GM12878 (cell line): Measurements from ENCODE around the gene RNF220. TPM values are rescaled to one million over a fixed set of nuclear protein-coding genes. Genes with fewer than 3 reads are reported as not detected.

Source experiments
- ATF7 ChIP-seq: fragments of 450-650 bp; IDR thresholded peaks from 2 replicates; pipeline ENCODE4 v1.6.1; 2016; ENCODE audit warnings: low read depth, mild to moderate bottlenecking
- BRCA1 ChIP-seq: IDR thresholded peaks from 2 replicates; pipeline ENCODE4 v1.6.1; 2011; ENCODE audit warnings: low read depth, low read length, improper control_type of control experiment
- CREB1 ChIP-seq: IDR thresholded peaks from 2 replicates; pipeline ENCODE4 v1.6.1; 2012; ENCODE audit warnings: low read depth, mild to moderate bottlenecking, inconsistent platforms
- DPF2 ChIP-seq: fragments of 450-650 bp; IDR thresholded peaks from 2 replicates; pipeline ENCODE4 v1.6.1; 2017; ENCODE audit warnings: mild to moderate bottlenecking
- FOS ChIP-seq: IDR thresholded peaks from 3 replicates; pipeline ENCODE4 v1.6.1; 2011; ENCODE audit warnings: borderline replicate concordance; ENCODE audit not compliant: insufficient read length; ENCODE audit errors: extremely low read depth
- MTA2 ChIP-seq: fragments of 450-650 bp; IDR thresholded peaks from 2 replicates; pipeline ENCODE4 v1.6.1; 2016; ENCODE audit warnings: low read depth, mild to moderate bottlenecking, moderate library complexity
- MTA3 ChIP-seq: IDR thresholded peaks from 2 replicates; pipeline ENCODE4 v1.6.1; 2012; ENCODE audit warnings: low read length, inconsistent platforms, borderline replicate concordance
- NFXL1 ChIP-seq: fragments of 450-650 bp; IDR thresholded peaks from 2 replicates; pipeline ENCODE4 v1.6.1; 2017; ENCODE audit warnings: antibody characterized with exemption, mild to moderate bottlenecking, borderline replicate concordance
- NR2F1 ChIP-seq: fragments of 450-650 bp; conservative IDR thresholded peaks from 2 replicates; pipeline ENCODE4 v1.6.1; 2017; ENCODE audit warnings: mild to moderate bottlenecking
- NRF1 ChIP-seq: conservative IDR thresholded peaks from 2 replicates; pipeline ENCODE4 v1.6.1; 2011; ENCODE audit warnings: mild to moderate bottlenecking, low read depth, low read length, improper control_type of control experiment
- POLR2A ChIP-seq: IDR thresholded peaks from 2 replicates; pipeline ENCODE4 v1.6.1; 2011; ENCODE audit warnings: low read depth, mild to moderate bottlenecking, low read length
- RAD21 ChIP-seq: IDR thresholded peaks from 2 replicates; pipeline ENCODE4 v1.6.1; 2011; ENCODE audit warnings: mild to moderate bottlenecking, low read depth, low read length, moderate library complexity; ENCODE audit not compliant: insufficient read depth
- RCOR1 ChIP-seq: conservative IDR thresholded peaks from 2 replicates; pipeline ENCODE4 v1.6.1; 2012; ENCODE audit warnings: low read depth, low read length, improper control_type of control experiment
- RELA ChIP-seq: fragments of 450-650 bp; IDR thresholded peaks from 2 replicates; pipeline ENCODE4 v1.8.0; 2014; ENCODE audit warnings: borderline replicate concordance; ENCODE audit not compliant: partially characterized antibody
- SIX5 ChIP-seq: IDR thresholded peaks from 2 replicates; pipeline ENCODE4 v1.6.1; 2011; ENCODE audit warnings: mild to moderate bottlenecking, low read depth, low read length, moderate library complexity; ENCODE audit not compliant: severe bottlenecking
- SMAD5 ChIP-seq: IDR thresholded peaks from 2 replicates; pipeline ENCODE4 v1.6.1; 2016; ENCODE audit warnings: antibody characterized with exemption, low read depth
- TBL1XR1 ChIP-seq: IDR thresholded peaks from 2 replicates; pipeline ENCODE4 v1.6.1; 2012; ENCODE audit warnings: low read depth, low read length, improper control_type of control experiment
- TCF7 ChIP-seq: IDR thresholded peaks from 2 replicates; pipeline ENCODE4 v1.6.1; 2014; ENCODE audit warnings: antibody characterized with exemption, borderline replicate concordance
- YY1 ChIP-seq: IDR thresholded peaks from 2 replicates; pipeline ENCODE4 v1.6.1; 2011; ENCODE audit warnings: low read depth, mild to moderate bottlenecking, low read length
- ZNF217 ChIP-seq: fragments of 450-650 bp; IDR thresholded peaks from 2 replicates; pipeline ENCODE4 v1.6.1; 2017; ENCODE audit warnings: antibody characterized with exemption, mild to moderate bottlenecking
- polyA plus RNA-seq, 11 experiments: library from polyadenylated mRNA; depleted of rRNA in 4 of 11; unstranded in 6 of 11; stranded (reverse) in 5 of 11; fragments of >200 nt; fragmentation: Nextera tagmentation in 4 of 11; fragmentation: Illumina TruSeq in 1 of 11; extraction: Ambion mirVana in 4 of 11; extraction: Trizol in 1 of 11; gene quantifications; 1 replicate in 1 of 11; 2 replicates in 10 of 11; pipeline versions ENCODE4 v1.2.1 to v1.2.3, GENCODE V29; 2011 to 2016; ENCODE audit warnings: inconsistent platforms in 2 of 11, missing spikeins in 2 of 11, low read depth in 1 of 11
- total RNA-seq, 4 experiments: library from RNA; depleted of rRNA in 3 of 4; stranded (reverse); fragments of >200 nt in 3 of 4; fragmentation: Illumina TruSeq in 1 of 4; extraction: Trizol in 1 of 4; gene quantifications; 2 replicates each; pipeline versions ENCODE4 v1.2.1 to v1.2.3, GENCODE V29; 2013 to 2021
- TF ChIP-seq, protein P1 (sequence below): fragments of 450-650 bp; IDR thresholded peaks from 2 replicates; pipeline ENCODE4 v1.6.1; 2017; ENCODE audit warnings: borderline replicate concordance
- TF ChIP-seq, protein P2 (sequence below): fragments of 150-350 bp; IDR thresholded peaks from 2 replicates; pipeline ENCODE4 v1.6.1; 2014; ENCODE audit warnings: mild to moderate bottlenecking, low read depth, low read length
- TF ChIP-seq, protein P3 (sequence below): IDR thresholded peaks from 2 replicates; pipeline ENCODE4 v1.6.1; 2012; ENCODE audit warnings: low read depth, low read length, improper control_type of control experiment
- TF ChIP-seq, protein P4 (sequence below): fragments of 450-650 bp; IDR thresholded peaks from 2 replicates; pipeline ENCODE4 v1.6.1; 2014; ENCODE audit warnings: mild to moderate bottlenecking

Gene RNF220
- total and polyA plus RNA-seq, 10 of the 15 experiments (the other 5 are each of a cell fraction or from before 2014, with no cell fraction given), result 4.6 to 84.1 (median 53.7) TPM

DNA sequence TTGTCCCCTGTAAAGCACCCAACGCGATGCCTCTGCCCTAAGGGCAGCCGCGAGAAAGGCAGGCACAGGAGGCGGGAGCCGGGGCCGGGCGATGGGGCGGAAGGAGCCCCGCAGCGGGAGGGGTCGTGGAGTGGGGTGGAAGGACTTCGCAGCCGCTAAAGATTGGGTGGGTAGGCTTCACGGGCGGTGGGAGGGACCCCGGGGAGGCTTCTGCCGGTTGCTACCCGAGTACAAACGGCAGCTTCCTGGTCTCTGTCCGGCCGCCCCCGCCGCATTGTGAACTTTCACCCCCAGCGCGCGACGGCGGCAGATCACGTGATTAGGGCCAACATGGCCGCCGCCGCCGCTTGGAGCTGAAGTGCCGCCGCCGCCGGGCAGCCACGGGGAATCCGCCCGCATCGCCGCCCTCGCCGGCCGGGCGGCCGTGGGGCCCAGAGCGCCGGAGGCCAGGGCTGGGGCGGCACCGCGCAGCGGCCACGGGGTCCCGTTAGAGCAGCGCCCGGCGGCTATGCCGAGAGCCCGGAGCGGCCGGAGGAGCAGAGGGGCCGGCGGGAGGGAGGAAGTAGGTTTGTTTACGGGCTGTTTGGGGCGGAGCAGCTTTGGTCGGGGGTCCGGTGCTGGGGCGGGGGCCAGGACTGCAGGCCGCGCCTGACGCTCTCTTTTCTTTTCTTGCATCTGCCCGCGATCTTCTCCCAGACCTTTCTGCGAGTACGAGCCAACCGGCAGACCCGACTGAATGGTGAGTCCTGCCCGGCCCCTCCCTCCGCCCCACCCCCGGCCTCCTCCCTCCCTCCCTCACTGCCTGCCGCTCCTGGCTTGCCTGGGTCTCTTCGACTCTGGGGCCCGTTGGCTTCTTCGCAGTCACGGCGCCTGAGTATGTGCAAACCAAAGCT, 226.8 kb downstream of the RNF220 start (continued):
- TF ChIP-seq, protein P1, sequence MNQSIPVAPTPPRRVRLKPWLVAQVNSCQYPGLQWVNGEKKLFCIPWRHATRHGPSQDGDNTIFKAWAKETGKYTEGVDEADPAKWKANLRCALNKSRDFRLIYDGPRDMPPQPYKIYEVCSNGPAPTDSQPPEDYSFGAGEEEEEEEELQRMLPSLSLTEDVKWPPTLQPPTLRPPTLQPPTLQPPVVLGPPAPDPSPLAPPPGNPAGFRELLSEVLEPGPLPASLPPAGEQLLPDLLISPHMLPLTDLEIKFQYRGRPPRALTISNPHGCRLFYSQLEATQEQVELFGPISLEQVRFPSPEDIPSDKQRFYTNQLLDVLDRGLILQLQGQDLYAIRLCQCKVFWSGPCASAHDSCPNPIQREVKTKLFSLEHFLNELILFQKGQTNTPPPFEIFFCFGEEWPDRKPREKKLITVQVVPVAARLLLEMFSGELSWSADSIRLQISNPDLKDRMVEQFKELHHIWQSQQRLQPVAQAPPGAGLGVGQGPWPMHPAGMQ, result no peak
- peak; percentile 70 for TF ChIP-seq TBL1XR1
- peak; percentile 81; the same call in 1 of the 2 replicates for TF ChIP-seq NFXL1
- TF ChIP-seq FOS, result no peak
- TF ChIP-seq MTA2, result peak; percentile 66; the same call in 1 of the 2 replicates
- TF ChIP-seq SIX5, result no peak
- TF ChIP-seq DPF2, result peak; percentile 92
- no peak for TF ChIP-seq RCOR1
- TF ChIP-seq RAD21, result no peak
- peak; percentile 96 for TF ChIP-seq NR2F1
- no peak for TF ChIP-seq MTA3
- TF ChIP-seq, protein P2, sequence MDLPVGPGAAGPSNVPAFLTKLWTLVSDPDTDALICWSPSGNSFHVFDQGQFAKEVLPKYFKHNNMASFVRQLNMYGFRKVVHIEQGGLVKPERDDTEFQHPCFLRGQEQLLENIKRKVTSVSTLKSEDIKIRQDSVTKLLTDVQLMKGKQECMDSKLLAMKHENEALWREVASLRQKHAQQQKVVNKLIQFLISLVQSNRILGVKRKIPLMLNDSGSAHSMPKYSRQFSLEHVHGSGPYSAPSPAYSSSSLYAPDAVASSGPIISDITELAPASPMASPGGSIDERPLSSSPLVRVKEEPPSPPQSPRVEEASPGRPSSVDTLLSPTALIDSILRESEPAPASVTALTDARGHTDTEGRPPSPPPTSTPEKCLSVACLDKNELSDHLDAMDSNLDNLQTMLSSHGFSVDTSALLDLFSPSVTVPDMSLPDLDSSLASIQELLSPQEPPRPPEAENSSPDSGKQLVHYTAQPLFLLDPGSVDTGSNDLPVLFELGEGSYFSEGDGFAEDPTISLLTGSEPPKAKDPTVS, result no peak
- TF ChIP-seq RELA, result peak; percentile 70
- TF ChIP-seq, protein P3, sequence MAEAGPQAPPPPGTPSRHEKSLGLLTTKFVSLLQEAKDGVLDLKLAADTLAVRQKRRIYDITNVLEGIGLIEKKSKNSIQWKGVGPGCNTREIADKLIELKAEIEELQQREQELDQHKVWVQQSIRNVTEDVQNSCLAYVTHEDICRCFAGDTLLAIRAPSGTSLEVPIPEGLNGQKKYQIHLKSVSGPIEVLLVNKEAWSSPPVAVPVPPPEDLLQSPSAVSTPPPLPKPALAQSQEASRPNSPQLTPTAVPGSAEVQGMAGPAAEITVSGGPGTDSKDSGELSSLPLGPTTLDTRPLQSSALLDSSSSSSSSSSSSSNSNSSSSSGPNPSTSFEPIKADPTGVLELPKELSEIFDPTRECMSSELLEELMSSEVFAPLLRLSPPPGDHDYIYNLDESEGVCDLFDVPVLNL, result no peak
- TF ChIP-seq NRF1, result no peak
- TF ChIP-seq ZNF217, result peak; percentile 79
- peak; percentile 31; the same call in 1 of the 2 replicates for TF ChIP-seq CREB1
- TF ChIP-seq TCF7, result no peak
- no peak for TF ChIP-seq ATF7
- no peak for TF ChIP-seq BRCA1
- TF ChIP-seq POLR2A, result peak; percentile 91
- TF ChIP-seq SMAD5, result peak; percentile 76; the same call in 1 of the 2 replicates
- peak; percentile 98 for TF ChIP-seq YY1
- TF ChIP-seq, protein P4, sequence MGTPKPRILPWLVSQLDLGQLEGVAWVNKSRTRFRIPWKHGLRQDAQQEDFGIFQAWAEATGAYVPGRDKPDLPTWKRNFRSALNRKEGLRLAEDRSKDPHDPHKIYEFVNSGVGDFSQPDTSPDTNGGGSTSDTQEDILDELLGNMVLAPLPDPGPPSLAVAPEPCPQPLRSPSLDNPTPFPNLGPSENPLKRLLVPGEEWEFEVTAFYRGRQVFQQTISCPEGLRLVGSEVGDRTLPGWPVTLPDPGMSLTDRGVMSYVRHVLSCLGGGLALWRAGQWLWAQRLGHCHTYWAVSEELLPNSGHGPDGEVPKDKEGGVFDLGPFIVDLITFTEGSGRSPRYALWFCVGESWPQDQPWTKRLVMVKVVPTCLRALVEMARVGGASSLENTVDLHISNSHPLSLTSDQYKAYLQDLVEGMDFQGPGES, result no peak
